Pancreas (tissue), 10 donors: ENCODE data around the gene USP24. TPM values are rescaled to one million over a fixed set of nuclear protein-coding genes. Genes with fewer than 3 reads are reported as not detected.

Experiments used
- ATAC-seq, 4 donors: fragments of 200-7000 bp; cut with Tn5 transposase; one replicate each; pipeline versions ENCODE4 v1.8.0 to v1.9.1; 2020; ENCODE audit warnings: mild to moderate bottlenecking in 4 of 4, moderate library complexity in 4 of 4
- DNase-seq, 6 donors: peaks; one replicate each; pipeline ENCODE4 v3.0.0-alpha.2; 2020
- FAIRE-seq: peaks from 2 replicates; lab custom pipeline; 2012; peaks lifted over from hg19 to GRCh38; lab: Jason Lieb, UNC
- H3K27ac ChIP-seq, 4 donors: fragments of 200-600 bp; sonication (generic); 1 replicate in 3 of 4; 2 replicates in 1 of 4; pipeline versions ENCODE4 v1.5.0 to v1.8.0; 2020
- H3K27me3 ChIP-seq, 4 donors: fragments of 200-600 bp; one replicate each; pipeline ENCODE4 v1.8.0; 2021
- H3K36me3 ChIP-seq, 3 donors: fragments of 200-600 bp; sonication (generic) in 1 of 3; one replicate each; pipeline versions ENCODE4 v1.5.0 to v1.8.0; 2020 to 2021
- H3K4me1 ChIP-seq, 3 donors: fragments of 200-600 bp; one replicate each; pipeline ENCODE4 v1.8.0; 2021
- H3K4me3 ChIP-seq, 4 donors: fragments of 200-600 bp; sonication (generic) in 2 of 4; one replicate each; pipeline versions ENCODE4 v1.5.0 to v1.8.0; 2020 to 2021
- H3K9me3 ChIP-seq, 4 donors: fragments of 200-600 bp; one replicate each; pipeline ENCODE4 v1.8.0; 2021
- CTCF ChIP-seq, 4 donors: fragments of 200-600 bp; sonication (generic) in 3 of 4; IDR thresholded peaks; one replicate each; pipeline versions ENCODE4 v1.5.0 to v1.8.0; 2021; ENCODE audit warnings: antibody characterized with exemption in 4 of 4
- WGBS, 2 donors: extraction: QIAGEN DNeasy Blood & Tissue Kit; methylation state at CpG; one replicate each; pipeline ENCODE4 v1.1.7; 2013; 5-methylcytosine and 5-hydroxymethylcytosine counted together
- intact Hi-C, 3 donors: fragments of 100-400 bp; cut with DNase I; formaldehyde crosslinking; loops; one replicate each; pipeline versions ENCODE4 v1.11.1 to v1.14.2; 2022
- polyA plus RNA-seq, 2 donors: library from polyadenylated mRNA; stranded (reverse); fragments of 200-250 nt; gene quantifications; one replicate each; pipeline ENCODE4 v1.2.3, GENCODE V29; 2013
- total RNA-seq, 6 donors: library from RNA; stranded (reverse); fragmentation: NEBNext Ultra II Directional in 4 of 6; extraction: Animal tissue kit (Norgen Biotek cat#: 25700) in 4 of 6; gene quantifications; one replicate each; pipeline versions ENCODE4 v1.2.1 to v1.2.4, GENCODE V29; 2021 to 2023
- donor health status: healthy with polysubstance abuse.
- donor health status: DM: no; HTN: no; CAD: no; lungs with moderate emphysema.
- donor health status: DM: no; HTN: no; CAD: no.
- donor health status: control.
- donor health status: control.
- donor health status: Bipolar disorder and iron deficiency.
- donor health status: DM: yes; HTN: yes; CAD: no.
- donor health status: DM: no; HTN: no; CAD: no.
- donor health status: DM: no; HTN: no; CAD: no.
- donor health status: DM: yes; HTN: yes; CAD: no.

The USP24 gene
- total and polyA plus RNA-seq, 8 donors = 7.5 to 26.8 (median 14.5) TPM

DNA sequence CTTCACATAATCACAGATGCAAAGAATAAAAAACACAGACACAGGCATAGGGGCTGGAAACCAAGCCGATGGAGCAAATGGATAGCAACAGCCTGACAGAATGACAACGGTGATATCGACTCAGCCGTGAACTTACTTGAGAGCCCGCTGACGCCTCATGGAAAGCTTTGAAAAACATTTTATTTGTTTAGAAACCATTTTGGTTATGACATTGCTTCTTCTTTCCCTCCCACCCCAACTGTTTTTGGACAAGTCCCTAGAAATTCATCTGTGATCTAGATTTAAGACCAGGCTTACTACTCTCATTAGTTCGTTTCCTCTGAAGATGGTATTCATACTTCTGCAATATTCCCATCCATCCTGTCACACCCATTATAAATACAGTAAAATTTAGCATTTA, 130.9 kb downstream of the USP24 start:
- 92 to 94% methylated on average over 7 of the region's 7 CpGs for WGBS, 2 donors
- no peak for FAIRE-seq
- H3K36me3 ChIP-seq = peaks cover 5 to 77% (median 6%) of the 10 kb centered on the region in 3 donors
- H3K9me3 ChIP-seq = no peaks in the 10 kb centered on the region
- H3K4me3 ChIP-seq = no peak overlapping the region
- intact Hi-C loops = no loop called here
- no peak for TF ChIP-seq CTCF (IDR thresholded peaks at IDR 0.05)
- no peak overlapping the region for H3K27ac ChIP-seq
- no peaks in the 10 kb centered on the region for H3K27me3 ChIP-seq
- no peak for ATAC-seq
- DNase-seq = no peak
- H3K4me1 ChIP-seq = peaks cover 0 to 6% (median 0%) of the 10 kb centered on the region in 3 donors

GRCh38 chr1:55081905-55082296, 133.3 kb downstream of the USP24 start:
- intact Hi-C loops = no loop called here
- TF ChIP-seq CTCF (IDR thresholded peaks at IDR 0.05) = no peak
- Histone ChIP-seq H3K4me1 (peaks cover 0 to 6% (median 0%) of the 10 kb centered on the region in 3 donors), H3K27me3 (no peaks in the 10 kb centered on the region), H3K36me3 (peaks cover 0 to 76% (median 13%) of the 10 kb centered on the region in 3 donors), H3K27ac (peak overlapping the region in 2 of 4 donors; percentile 34 to 41), H3K4me3 (no peak overlapping the region), H3K9me3 (no peaks in the 10 kb centered on the region)
- WGBS, 2 donors = 46 to 54% methylated on average over 2 of the region's 2 CpGs
- ATAC-seq = peak in 3 of 4 donors; percentile 44 to 62 (median 48)
- FAIRE-seq = no peak
- no peak for DNase-seq

GRCh38 chr1:55081188-55081904, 133.8 kb downstream of the USP24 start:
- FAIRE-seq (no peak), ATAC-seq (peak; percentile 8 to 57 (median 48)), DNase-seq (no peak)
- Histone ChIP-seq H3K9me3 (no peaks in the 10 kb centered on the region), H3K4me1 (peaks cover 0 to 6% (median 0%) of the 10 kb centered on the region in 3 donors), H3K27me3 (no peaks in the 10 kb centered on the region), H3K4me3 (no peak overlapping the region), H3K27ac (peak overlapping the region in 2 of 4 donors; percentile 34 to 41), H3K36me3 (peaks cover 0 to 78% (median 13%) of the 10 kb centered on the region in 3 donors)
- 59 to 65% methylated on average over 9 of the region's 9 CpGs for WGBS, 2 donors
- TF ChIP-seq CTCF (IDR thresholded peaks at IDR 0.05) = no peak
- intact Hi-C loops = no loop called here

DNA sequence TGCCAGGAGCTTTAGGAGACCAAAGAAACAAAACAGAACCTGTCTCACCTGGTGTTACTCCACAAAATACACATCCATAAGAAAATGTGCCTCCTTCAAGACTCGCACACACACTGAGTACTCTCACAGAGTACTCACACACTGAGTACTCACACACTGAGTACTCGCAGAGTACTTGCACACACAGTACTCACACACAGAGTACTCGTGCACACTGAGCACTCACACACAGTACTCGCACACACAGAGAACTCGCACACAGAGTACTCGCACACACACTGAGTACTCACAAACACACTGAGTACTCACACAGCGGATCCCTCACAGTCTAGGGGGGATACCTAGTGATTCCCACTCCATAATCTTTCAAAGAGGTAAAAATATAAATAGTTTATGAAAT, 135.5 kb downstream of the USP24 start:
- no peaks in the 10 kb centered on the region for H3K9me3 ChIP-seq
- no peak overlapping the region for H3K27ac ChIP-seq
- no peak for DNase-seq
- 96% methylated on average over 7 of the region's 7 CpGs for WGBS, 2 donors
- H3K27me3 ChIP-seq = no peaks in the 10 kb centered on the region
- H3K4me3 ChIP-seq = no peak overlapping the region
- ATAC-seq = no peak
- no peak for TF ChIP-seq CTCF (IDR thresholded peaks at IDR 0.05)
- H3K4me1 ChIP-seq = peaks cover 0 to 6% (median 0%) of the 10 kb centered on the region in 3 donors
- peaks cover 0 to 75% (median 7%) of the 10 kb centered on the region in 3 donors for H3K36me3 ChIP-seq
- intact Hi-C loops = no loop called here
- no peak for FAIRE-seq

- no peaks in the 10 kb centered on the region for H3K9me3 ChIP-seq
- H3K36me3 ChIP-seq = peaks cover 0 to 75% (median 7%) of the 10 kb centered on the region in 3 donors
- H3K4me3 ChIP-seq = no peak overlapping the region
- intact Hi-C loops = no loop called here
- 66 to 74% methylated on average over 3 of the region's 3 CpGs for WGBS, 2 donors
- DNase-seq (no peak), FAIRE-seq (no peak), ATAC-seq (peak in 2 of 4 donors; percentile 65 to 77)
- H3K27me3 ChIP-seq = no peaks in the 10 kb centered on the region
- no peak for TF ChIP-seq CTCF (IDR thresholded peaks at IDR 0.05)
- H3K27ac ChIP-seq = no peak overlapping the region
- peaks cover 0 to 6% (median 0%) of the 10 kb centered on the region in 3 donors for H3K4me1 ChIP-seq
Measured at GRCh38 chr1:55078470-55078869, 136.7 kb downstream of the USP24 start.
